IPS-11a (cell line): ENCODE measurements around the gene PCNX1.
"Not testable (repeated sequence)": the region's sequence is repeated elsewhere in the genome, so short reads cannot be mapped to it uniquely, and the experiment has no call there.

ENCODE experiments used
- H3K4me3 ChIP-seq: one replicate; pipeline ENCODE4 v1.5.1; 2013; ENCODE audit warnings: low read depth, low read length, control low read depth

The PCNX1 gene

GRCh38 chr14:71006200-71006563 is 98.9 kb downstream of the PCNX1 start:
- no peak overlapping the region for H3K4me3 ChIP-seq

- H3K4me3 ChIP-seq: no peak overlapping the region
These were observed 104.2 kb downstream of the PCNX1 start for GRCh38 chr14:71011479-71011878.

GRCh38 chr14:71012888-71013287 is 105.6 kb downstream of the PCNX1 start:
- no peak overlapping the region for H3K4me3 ChIP-seq

- no peak overlapping the region for H3K4me3 ChIP-seq
These were observed 106.4 kb downstream of the PCNX1 start for GRCh38 chr14:71013551-71014192.

GRCh38 chr14:71019917-71020316 is 112.7 kb downstream of the PCNX1 start:
- not testable (repeated sequence) for H3K4me3 ChIP-seq

- H3K4me3 ChIP-seq: no peak overlapping the region
These were observed 114.2 kb downstream of the PCNX1 start for GRCh38 chr14:71021347-71022011.

- H3K4me3 ChIP-seq: no peak overlapping the region
These were observed 115.0 kb downstream of the PCNX1 start for GRCh38 chr14:71022012-71022869.

- no peak overlapping the region for H3K4me3 ChIP-seq
These were observed 115.7 kb downstream of the PCNX1 start for GRCh38 chr14:71022939-71023338.

- H3K4me3 ChIP-seq: no peak overlapping the region
These were observed 122.0 kb downstream of the PCNX1 start for GRCh38 chr14:71029236-71029781.

- no peak overlapping the region for H3K4me3 ChIP-seq
These were observed 123.7 kb downstream of the PCNX1 start for GRCh38 chr14:71031000-71031399.

GRCh38 chr14:71036433-71036832 is 129.2 kb downstream of the PCNX1 start:
- no peak overlapping the region for H3K4me3 ChIP-seq

GRCh38 chr14:71048393-71048792 is 141.1 kb downstream of the PCNX1 start:
- no peak overlapping the region for H3K4me3 ChIP-seq

- no peak overlapping the region for H3K4me3 ChIP-seq
These were observed 142.3 kb downstream of the PCNX1 start for GRCh38 chr14:71049435-71050133.

GRCh38 chr14:71050227-71050823 is 143.1 kb downstream of the PCNX1 start:
- no peak overlapping the region for H3K4me3 ChIP-seq

GRCh38 chr14:71054706-71055105 is 147.4 kb downstream of the PCNX1 start:
- no peak overlapping the region for H3K4me3 ChIP-seq

- H3K4me3 ChIP-seq: no peak overlapping the region
These were observed 148.9 kb downstream of the PCNX1 start for GRCh38 chr14:71056168-71056567.

- H3K4me3 ChIP-seq: no peak overlapping the region
These were observed 153.0 kb downstream of the PCNX1 start for GRCh38 chr14:71060274-71060673.

- H3K4me3 ChIP-seq: no peak overlapping the region
These were observed 153.7 kb downstream of the PCNX1 start for GRCh38 chr14:71060825-71061455.

- H3K4me3 ChIP-seq: no peak overlapping the region
These were observed 154.2 kb downstream of the PCNX1 start for GRCh38 chr14:71061458-71061857.
